ENCODE data around the gene SEMA6A. TPM values are rescaled to one million over a fixed set of nuclear protein-coding genes. Genes with fewer than 3 reads are reported as not detected.

Gene SEMA6A
- total and polyA plus RNA-seq, 10 of the 15 experiments (the other 5 are each of a cell fraction or from before 2014, with no cell fraction given) = 0.16 to 10.2 (median 1.1) TPM

GRCh38 chr5:116563736-116564308 lies 10.8 kb downstream of the SEMA6A start:
- CTCF ChIA-PET = interaction anchor here (1.0 to 2.2 kb wide), 5 partner anchors 8 to 426 kb away, joined by 3 to 7 read pairs (median 4); no protein-coding TSS in a partner anchor
- Histone ChIP-seq H3K36me3 (ENCODE audit: control insufficient read depth in 2 of 2, insufficient read depth in 2 of 2, low read length in 1 of 2) (no peaks in the 10 kb centered on the region), H3K27ac (ENCODE audit: control insufficient read depth, insufficient read depth) (no peak overlapping the region), H3K4me3 (no peak overlapping the region), H4K20me1 (ENCODE audit: control insufficient read depth, insufficient read depth) (no peaks in the 10 kb centered on the region), H2AFZ (ENCODE audit: control insufficient read depth, low read depth, low read length) (no peak overlapping the region), H3K4me1 (ENCODE audit: control insufficient read depth, insufficient read depth, low read length) (no peaks in the 10 kb centered on the region), H3K9ac (ENCODE audit: control insufficient read depth, insufficient read depth, low read length) (no peak overlapping the region), H3K79me2 (ENCODE audit: control insufficient read depth, insufficient read depth, low read length) (no peaks in the 10 kb centered on the region; the same call in 1 of the 2 replicates), H3K9me3 (replicated peaks; ENCODE audit: control insufficient read depth, insufficient read depth, low read length) (no peaks in the 10 kb centered on the region), H3K27me3 (replicated peaks in 1 of 2; ENCODE audit: control insufficient read depth in 2 of 2, insufficient read depth in 2 of 2, low read length in 1 of 2) (no peaks in the 10 kb centered on the region), H3K4me2 (ENCODE audit: control insufficient read depth, insufficient read depth) (no peak overlapping the region)
- ATAC-seq (no peak), DNase-seq (ENCODE audit: low read depth, low spot score) (no peak), FAIRE-seq (no peak)
- RAD21 ChIA-PET (ENCODE audit: unreplicated experiment) = interaction anchor here (0.6 to 3.9 kb wide), 6 partner anchors 10 to 981 kb away, joined by 3 to 27 read pairs (median 4); partner anchors contain the start of gene SEMA6A
- POLR2A ChIA-PET = interaction anchor here (0.5 to 0.9 kb wide), 2 partner anchors 11 to 12 kb away, joined by 3 to 4 read pairs; no protein-coding TSS in a partner anchor
- WGBS (ENCODE audit: insufficient coverage, insufficient replicate concordance, low lambda C conversion rate, missing lambda C conversion rate) = 74% methylated on average over 6 of the region's 6 CpGs
- no TSS peak for BruUV-seq (replicated peaks)
- SMC1A ChIA-PET (ENCODE audit: uncharacterized antibody, unreplicated experiment) = interaction anchor here (0.8 to 4.3 kb wide), 8 partner anchors 8 to 573 kb away, joined by 3 to 31 read pairs (median 3); partner anchors contain the start of gene SEMA6A
- in situ Hi-C loops (cut with MboI) (loop anchor here (25.0 kb wide), 1 partner anchor 427 kb away; no protein-coding TSS in a partner anchor), intact Hi-C loops (cut with micrococcal nuclease; ENCODE audit: unreplicated experiment) (no loop called here)
- TF ChIP-seq ZNF207 (IDR thresholded peaks at IDR 0.05; ENCODE audit: borderline replicate concordance) = no peak
- TF ChIP-seq ZNF24 (IDR thresholded peaks at IDR 0.05) = no peak
- TF ChIP-seq LARP7 (IDR thresholded peaks at IDR 0.05) = no peak
- TF ChIP-seq E2F8 (IDR thresholded peaks at IDR 0.05; ENCODE audit: low read depth, partially characterized antibody) = no peak
- TF ChIP-seq ZZZ3 (IDR thresholded peaks at IDR 0.05; ENCODE audit: control insufficient read depth, insufficient read length, low read depth) = no peak
- no peak for TF ChIP-seq ZBTB33 (IDR thresholded peaks at IDR 0.05)
- TF ChIP-seq FOS (IDR thresholded peaks at IDR 0.05; ENCODE audit: borderline replicate concordance, extremely low read depth, insufficient read length) = no peak
- no peak for TF ChIP-seq WRNIP1 (IDR thresholded peaks at IDR 0.05; ENCODE audit: borderline replicate concordance, low read depth, low read length)
- TF ChIP-seq ESRRA (IDR thresholded peaks at IDR 0.05; ENCODE audit: low read length) = no peak
- no peak for TF ChIP-seq BCLAF1 (IDR thresholded peaks at IDR 0.05)
- TF ChIP-seq SP1 (IDR thresholded peaks at IDR 0.05; ENCODE audit: low read depth, low read length) = no peak
- no peak for TF ChIP-seq MYB (IDR thresholded peaks at IDR 0.05; ENCODE audit: borderline replicate concordance, low read depth, low read length)
- no peak for TF ChIP-seq SPI1 (IDR thresholded peaks at IDR 0.05; ENCODE audit: borderline replicate concordance, insufficient read depth, low read depth, low read length)
- TF ChIP-seq ZNF217 (IDR thresholded peaks at IDR 0.05) = no peak
- no peak for TF ChIP-seq MEF2B (IDR thresholded peaks at IDR 0.05; ENCODE audit: partially characterized antibody, poor library complexity, severe bottlenecking)
- no peak for TF ChIP-seq STAT1 (conservative IDR thresholded peaks at IDR 0.05)
